Mucosa of descending colon (tissue), 3 donors: ENCODE data around the gene UVRAG. TPM values are rescaled to one million over a fixed set of nuclear protein-coding genes. Genes with fewer than 3 reads are reported as not detected.

Experiments used
- ATAC-seq: fragments of 200-7000 bp; cut with Tn5 transposase; one replicate; pipeline ENCODE4 v1.9.1; 2020; ENCODE audit warnings: mild to moderate bottlenecking, moderate library complexity
- DNase-seq, 3 donors: peaks; one replicate each; pipeline ENCODE4 v3.0.0-alpha.2; 2020
- H3K36me3 ChIP-seq: fragments of 200-600 bp; one replicate; pipeline ENCODE4 v1.8.0; 2021; ENCODE audit warnings: low read depth, mild to moderate bottlenecking
- H3K4me1 ChIP-seq: fragments of 200-600 bp; one replicate; pipeline ENCODE4 v1.8.0; 2021; ENCODE audit warnings: low read depth, mild to moderate bottlenecking
- H3K4me3 ChIP-seq: fragments of 200-600 bp; one replicate; pipeline ENCODE4 v1.8.0; 2021; ENCODE audit warnings: mild to moderate bottlenecking
- H3K9me3 ChIP-seq: fragments of 200-600 bp; one replicate; pipeline ENCODE4 v1.8.0; 2021; ENCODE audit warnings: mild to moderate bottlenecking
- CTCF ChIP-seq: fragments of 200-600 bp; IDR thresholded peaks from one replicate; pipeline ENCODE4 v1.8.0; 2022; ENCODE audit warnings: antibody characterized with exemption, mild to moderate bottlenecking
- intact Hi-C, 2 donors: fragments of 100-400 bp; cut with DNase I in 1 of 2; cut with micrococcal nuclease in 1 of 2; formaldehyde crosslinking; loops; one replicate each; pipeline versions ENCODE4 v1.11.0 to v1.11.1; 2022; cut with DNase I, micrococcal nuclease
- total RNA-seq, 3 donors: library from RNA; stranded (reverse); fragmentation: NEBNext Ultra II Directional in 2 of 3; extraction: Animal tissue kit (Norgen Biotek cat#: 25700) in 2 of 3; gene quantifications; one replicate each; pipeline versions ENCODE4 v1.2.1 to v1.2.4, GENCODE V29; 2021 to 2023
- donor health status: DM: no; HTN: no; CAD: no; lungs with moderate emphysema.
- donor health status: DM: no; HTN: no; CAD: no.
- donor health status: DM: no; HTN: yes; CAD: no.

Gene UVRAG
- total RNA-seq, 3 donors from 2014 or later, result 14.9 to 37.1 (median 16.9) TPM

- intact Hi-C loops, result no loop called here
These were observed 361.5 kb downstream of the UVRAG start for GRCh38 chr11:76176463-76176862.

GRCh38 chr11:76177250-76177686 is 362.3 kb downstream of the UVRAG start:
- no peaks in the 10 kb centered on the region for H3K36me3 ChIP-seq
- H3K4me1 ChIP-seq, result no peaks in the 10 kb centered on the region
- no peaks in the 10 kb centered on the region for H3K9me3 ChIP-seq
- TF ChIP-seq CTCF, result no peak
- intact Hi-C loops, result no loop called here
- no peak for DNase-seq
- H3K4me3 ChIP-seq, result no peak overlapping the region
- no peak for ATAC-seq

More at GRCh38 chr11:76176463-76176862, 361.5 kb downstream of the UVRAG start:
- ATAC-seq, result no peak
- H3K9me3 ChIP-seq, result no peaks in the 10 kb centered on the region
- no peak overlapping the region for H3K4me3 ChIP-seq
- no peak for DNase-seq
- no peaks in the 10 kb centered on the region for H3K4me1 ChIP-seq
- H3K36me3 ChIP-seq, result no peaks in the 10 kb centered on the region
- no peak for TF ChIP-seq CTCF

GRCh38 chr11:76179147-76179546 is 364.1 kb downstream of the UVRAG start:
- no peak overlapping the region for H3K4me3 ChIP-seq
- DNase-seq (no peak), ATAC-seq (no peak)
- intact Hi-C loops, result no loop called here
- TF ChIP-seq CTCF, result no peak
- H3K9me3 ChIP-seq, result no peaks in the 10 kb centered on the region
- no peaks in the 10 kb centered on the region for H3K4me1 ChIP-seq
- H3K36me3 ChIP-seq, result no peaks in the 10 kb centered on the region

- intact Hi-C loops, result no loop called here
- ATAC-seq (no peak), DNase-seq (no peak)
- no peak for TF ChIP-seq CTCF
- no peaks in the 10 kb centered on the region for H3K4me1 ChIP-seq
- no peak overlapping the region for H3K4me3 ChIP-seq
- no peaks in the 10 kb centered on the region for H3K9me3 ChIP-seq
- no peaks in the 10 kb centered on the region for H3K36me3 ChIP-seq
These were observed 366.4 kb downstream of the UVRAG start for GRCh38 chr11:76181371-76181770.

- H3K4me3 ChIP-seq, result no peak overlapping the region
- intact Hi-C loops, result no loop called here
These were observed 369.6 kb downstream of the UVRAG start for GRCh38 chr11:76184551-76184993.

More at GRCh38 chr11:76184551-76184993, 369.6 kb downstream of the UVRAG start:
- no peaks in the 10 kb centered on the region for H3K4me1 ChIP-seq
- no peak for ATAC-seq
- no peak for DNase-seq
- no peaks in the 10 kb centered on the region for H3K9me3 ChIP-seq
- TF ChIP-seq CTCF, result no peak
- H3K36me3 ChIP-seq, result no peaks in the 10 kb centered on the region
